Cerebellar nuclear complex (tissue), 1 donor: Measurements from ENCODE around the gene DNAH10.

Source experiments
- DNase-seq, 2 experiments: peaks; one replicate each; lab custom pipeline; 2025; lab: John Stamatoyannopoulos, UW

DNAH10 gene

GRCh38 chr12:123798518-123798917 is 36.4 kb downstream of the DNAH10 start:
- no peak for DNase-seq

- no peak for DNase-seq
Observed at GRCh38 chr12:123799227-123799626, 37.1 kb downstream of the DNAH10 start.

- DNase-seq = no peak
Observed at GRCh38 chr12:123801573-123802178, 39.6 kb downstream of the DNAH10 start.

GRCh38 chr12:123805173-123805572 is 43.1 kb downstream of the DNAH10 start:
- DNase-seq = no peak

GRCh38 chr12:123807002-123807401 is 44.9 kb downstream of the DNAH10 start:
- no peak for DNase-seq

GRCh38 chr12:123807670-123808069 is 45.6 kb downstream of the DNAH10 start:
- no peak for DNase-seq

GRCh38 chr12:123808167-123808566 is 46.1 kb downstream of the DNAH10 start:
- DNase-seq = no peak

- no peak for DNase-seq
Observed at GRCh38 chr12:123813349-123813748, 51.2 kb downstream of the DNAH10 start.

- DNase-seq = no peak
Observed at GRCh38 chr12:123815968-123816367, 53.9 kb downstream of the DNAH10 start.

- DNase-seq = no peak
Observed at GRCh38 chr12:123816896-123817537, 54.9 kb downstream of the DNAH10 start.

- DNase-seq = no peak
Observed at GRCh38 chr12:123822804-123823203, 60.7 kb downstream of the DNAH10 start.

GRCh38 chr12:123828120-123828519 is 66.0 kb downstream of the DNAH10 start:
- no peak for DNase-seq

- DNase-seq = no peak
Observed at GRCh38 chr12:123828854-123829547, 66.9 kb downstream of the DNAH10 start.

GRCh38 chr12:123829561-123829960 is 67.5 kb downstream of the DNAH10 start:
- DNase-seq = no peak

GRCh38 chr12:123830675-123831074 is 68.6 kb downstream of the DNAH10 start:
- DNase-seq = no peak

GRCh38 chr12:123832052-123832451 is 70.0 kb downstream of the DNAH10 start:
- DNase-seq = no peak

- DNase-seq = no peak
Observed at GRCh38 chr12:123833830-123834229, 71.7 kb downstream of the DNAH10 start.

GRCh38 chr12:123834845-123835244 is 72.7 kb downstream of the DNAH10 start:
- no peak for DNase-seq

GRCh38 chr12:123836292-123836691 is 74.2 kb downstream of the DNAH10 start:
- DNase-seq = no peak

- no peak for DNase-seq
Observed at GRCh38 chr12:123839826-123840225, 77.7 kb downstream of the DNAH10 start.

GRCh38 chr12:123840765-123841425 is 78.8 kb downstream of the DNAH10 start:
- no peak for DNase-seq

- no peak for DNase-seq
Observed at GRCh38 chr12:123843912-123844748, 82.0 kb downstream of the DNAH10 start.
